HUES64 (cell line): ENCODE measurements around the gene LTC4S.

Experiments
- H3K27ac ChIP-seq: 2 replicates; pipeline ENCODE4 v1.7.0; 2013; ENCODE audit warnings: low read depth, low read length, inconsistent platforms
- H3K27me3 ChIP-seq: 2 replicates; pipeline ENCODE4 v1.6.1; 2013; ENCODE audit warnings: mild to moderate bottlenecking, low read length; ENCODE audit not compliant: insufficient read depth
- H3K36me3 ChIP-seq: 2 replicates; pipeline ENCODE4 v1.6.1; 2013; ENCODE audit warnings: mild to moderate bottlenecking, low read length; ENCODE audit not compliant: insufficient read depth
- H3K4me1 ChIP-seq: 2 replicates; pipeline ENCODE4 v1.6.1; 2013; ENCODE audit warnings: mild to moderate bottlenecking, low read length, moderate library complexity; ENCODE audit not compliant: insufficient read depth
- H3K4me3 ChIP-seq: 2 replicates; pipeline ENCODE4 v1.5.1; 2013; ENCODE audit warnings: mild to moderate bottlenecking, low read length, moderate library complexity
- H3K9ac ChIP-seq: 2 replicates; pipeline ENCODE4 v1.6.1; 2013; ENCODE audit warnings: mild to moderate bottlenecking, low read depth, low read length
- H3K9me3 ChIP-seq: 2 replicates; pipeline ENCODE4 v1.6.1; 2013; ENCODE audit warnings: low read depth, low read length; ENCODE audit not compliant: insufficient read depth
- WGBS: fragments of 150-250, 120-280 bp; methylation state at CpG from one replicate; pipeline ENCODE4 v1.1.7; 2013; ENCODE audit warnings: missing lambda C conversion rate; 5-methylcytosine and 5-hydroxymethylcytosine counted together

The LTC4S gene

DNA sequence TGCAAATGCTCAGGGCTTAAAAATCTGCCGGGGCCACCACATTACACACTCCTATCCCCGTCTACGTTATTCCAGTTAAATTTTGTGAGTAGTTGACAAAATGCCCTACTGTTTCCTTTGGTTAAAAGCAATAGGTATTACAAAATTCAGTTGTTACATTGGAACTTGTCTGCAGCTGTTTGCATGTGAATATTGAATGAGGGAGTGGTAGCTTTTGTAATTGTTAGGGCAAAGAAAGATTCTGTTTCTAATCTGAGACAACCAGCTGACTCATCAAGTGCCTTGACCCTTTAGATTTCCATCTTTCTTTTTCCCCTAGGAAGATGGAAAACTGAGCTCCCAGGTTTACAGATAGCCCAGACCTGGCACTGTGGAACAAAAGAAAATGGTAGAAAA, 31.0 kb upstream of the LTC4S start:
- H3K4me1 ChIP-seq, result peaks cover 25% of the 10 kb centered on the region
- H3K9ac ChIP-seq, result no peak overlapping the region; the same call in 1 of the 2 replicates
- no peak overlapping the region for H3K4me3 ChIP-seq
- no peaks in the 10 kb centered on the region for H3K27me3 ChIP-seq
- H3K36me3 ChIP-seq, result peaks cover 29% of the 10 kb centered on the region
- no peaks in the 10 kb centered on the region for H3K9me3 ChIP-seq
- WGBS, result 81% methylated on average over 3 of the region's 3 CpGs
- H3K27ac ChIP-seq, result peak overlapping the region; percentile 60; the same call in 1 of the 2 replicates

DNA sequence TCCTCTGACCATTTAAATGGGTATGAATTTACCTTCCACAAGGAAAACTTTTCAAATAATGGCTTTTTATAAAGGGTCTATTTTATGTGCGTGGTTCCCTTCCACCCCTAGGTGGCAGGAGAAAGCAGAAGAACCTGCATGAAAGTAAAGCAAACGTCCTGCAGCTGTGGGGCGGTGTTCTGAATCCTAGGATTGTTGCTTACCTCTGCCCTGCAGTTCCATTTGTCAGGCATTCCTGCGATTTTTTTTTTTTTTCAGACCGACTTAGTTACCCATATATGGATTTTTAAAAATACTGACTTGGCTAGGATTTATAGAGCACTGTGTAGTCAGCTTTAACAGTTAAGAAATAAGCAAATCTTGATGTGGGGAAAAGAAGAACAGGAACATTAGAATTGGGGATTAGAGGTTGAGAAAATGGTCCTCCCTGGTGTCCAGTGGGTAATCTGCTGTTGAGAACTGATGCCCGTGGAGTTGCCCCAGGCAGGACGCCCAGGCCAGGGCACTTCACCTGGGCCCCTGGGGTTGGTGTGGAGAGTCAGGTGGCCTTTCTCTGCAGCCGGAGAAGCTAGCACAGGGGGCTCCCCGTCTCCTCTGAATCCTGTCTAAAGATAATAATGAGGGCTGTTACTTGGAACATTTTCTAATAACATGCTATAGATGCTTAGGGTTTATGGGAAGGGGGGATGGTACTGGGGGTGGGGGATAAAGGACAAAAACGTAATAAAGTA, 30.4 kb upstream of the LTC4S start:
- no peak overlapping the region for H3K9ac ChIP-seq
- H3K27ac ChIP-seq, result peak overlapping the region; percentile 60

DNA sequence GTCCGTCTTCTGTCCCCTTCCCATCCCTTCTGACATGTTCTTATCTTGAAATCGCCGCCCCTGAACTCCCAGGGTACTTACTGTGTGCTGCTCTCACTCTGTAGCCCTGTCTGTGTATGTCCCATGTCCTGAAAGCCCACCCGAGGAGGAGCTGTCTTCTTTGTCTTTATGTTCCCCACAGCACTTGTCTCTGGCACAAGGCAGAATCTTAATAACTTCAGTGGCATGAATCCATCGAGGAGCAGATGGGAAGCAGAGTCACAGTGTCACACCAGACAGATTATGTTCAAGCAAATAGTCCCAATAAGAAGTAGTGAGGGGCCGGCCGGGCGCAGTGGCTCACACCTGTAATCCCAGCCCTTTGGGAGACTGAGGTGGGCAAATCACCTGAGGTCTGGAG, 29.7 kb upstream of the LTC4S start:
- H3K4me1 ChIP-seq, result peaks cover 25% of the 10 kb centered on the region
- peaks cover 40% of the 10 kb centered on the region for H3K36me3 ChIP-seq
- no peaks in the 10 kb centered on the region for H3K9me3 ChIP-seq
- no peak overlapping the region for H3K9ac ChIP-seq
- 82% methylated on average over 8 of the region's 8 CpGs for WGBS
- H3K4me3 ChIP-seq, result no peak overlapping the region
- no peak overlapping the region for H3K27ac ChIP-seq
- H3K27me3 ChIP-seq, result no peaks in the 10 kb centered on the region

More for the DNA sequence above, 30.4 kb upstream of the LTC4S start:
- Histone ChIP-seq H3K4me3 (no peak overlapping the region), H3K27me3 (no peaks in the 10 kb centered on the region), H3K36me3 (peaks cover 33% of the 10 kb centered on the region), H3K4me1 (peaks cover 25% of the 10 kb centered on the region), H3K9me3 (no peaks in the 10 kb centered on the region)
- 50% methylated on average over 8 of the region's 10 CpGs for WGBS

DNA sequence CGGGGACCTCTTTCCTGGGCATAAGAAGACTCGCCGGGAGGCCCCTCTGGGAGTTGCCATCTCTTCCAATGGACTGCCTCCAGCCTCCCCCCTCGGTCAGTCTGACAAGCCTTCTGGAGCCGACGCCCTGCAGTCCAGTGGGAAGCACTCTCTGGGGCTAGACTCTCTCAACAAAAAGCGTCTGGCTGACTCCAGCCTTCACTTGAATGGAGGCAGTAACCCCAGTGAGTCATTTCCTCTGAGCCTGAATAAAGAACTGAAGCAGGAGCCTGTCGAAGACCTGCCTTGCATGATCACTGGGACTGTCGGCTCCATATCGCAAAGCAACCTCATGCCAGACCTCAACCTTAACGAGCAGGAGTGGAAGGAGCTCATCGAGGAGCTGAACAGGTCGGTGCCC, 28.4 kb upstream of the LTC4S start:
- Histone ChIP-seq H3K27me3 (no peaks in the 10 kb centered on the region), H3K4me1 (peaks cover 25% of the 10 kb centered on the region), H3K9me3 (no peaks in the 10 kb centered on the region), H3K36me3 (peaks cover 52% of the 10 kb centered on the region), H3K9ac (no peak overlapping the region), H3K27ac (peak overlapping the region; percentile 4), H3K4me3 (no peak overlapping the region)
- WGBS, result 88% methylated on average over 13 of the region's 13 CpGs

DNA sequence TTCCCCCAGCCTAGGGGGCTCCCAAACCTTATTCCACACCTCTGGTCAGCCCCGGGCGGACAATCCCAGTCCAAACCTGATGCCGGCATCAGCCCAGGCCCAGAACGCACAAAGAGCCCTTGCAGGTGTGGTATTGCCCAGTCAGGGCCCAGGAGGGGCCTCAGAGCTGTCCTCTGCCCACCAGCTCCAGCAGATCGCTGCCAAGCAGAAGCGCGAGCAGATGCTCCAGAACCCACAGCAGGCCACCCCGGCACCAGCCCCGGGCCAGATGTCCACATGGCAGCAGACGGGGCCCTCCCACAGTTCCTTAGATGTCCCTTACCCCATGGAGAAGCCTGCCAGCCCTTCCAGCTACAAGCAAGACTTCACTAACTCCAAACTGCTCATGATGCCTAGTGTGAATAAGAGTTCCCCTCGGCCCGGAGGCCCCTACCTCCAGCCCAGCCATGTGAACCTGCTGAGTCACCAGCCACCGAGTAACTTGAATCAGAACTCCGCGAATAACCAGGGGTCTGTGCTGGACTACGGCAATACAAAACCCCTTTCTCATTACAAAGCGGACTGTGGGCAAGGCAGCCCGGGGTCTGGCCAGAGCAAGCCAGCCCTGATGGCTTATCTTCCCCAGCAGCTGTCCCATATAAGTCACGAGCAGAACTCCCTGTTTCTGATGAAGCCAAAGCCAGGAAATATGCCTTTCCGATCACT, 27.6 kb upstream of the LTC4S start:
- Histone ChIP-seq H3K27me3 (no peaks in the 10 kb centered on the region), H3K4me3 (peak overlapping the region; percentile 9; the same call in 1 of the 2 replicates), H3K4me1 (peaks cover 25% of the 10 kb centered on the region), H3K27ac (peak overlapping the region; percentile 52), H3K9me3 (no peaks in the 10 kb centered on the region), H3K36me3 (peaks cover 60% of the 10 kb centered on the region), H3K9ac (no peak overlapping the region)
- WGBS, result 93% methylated on average over 20 of the region's 20 CpGs

DNA sequence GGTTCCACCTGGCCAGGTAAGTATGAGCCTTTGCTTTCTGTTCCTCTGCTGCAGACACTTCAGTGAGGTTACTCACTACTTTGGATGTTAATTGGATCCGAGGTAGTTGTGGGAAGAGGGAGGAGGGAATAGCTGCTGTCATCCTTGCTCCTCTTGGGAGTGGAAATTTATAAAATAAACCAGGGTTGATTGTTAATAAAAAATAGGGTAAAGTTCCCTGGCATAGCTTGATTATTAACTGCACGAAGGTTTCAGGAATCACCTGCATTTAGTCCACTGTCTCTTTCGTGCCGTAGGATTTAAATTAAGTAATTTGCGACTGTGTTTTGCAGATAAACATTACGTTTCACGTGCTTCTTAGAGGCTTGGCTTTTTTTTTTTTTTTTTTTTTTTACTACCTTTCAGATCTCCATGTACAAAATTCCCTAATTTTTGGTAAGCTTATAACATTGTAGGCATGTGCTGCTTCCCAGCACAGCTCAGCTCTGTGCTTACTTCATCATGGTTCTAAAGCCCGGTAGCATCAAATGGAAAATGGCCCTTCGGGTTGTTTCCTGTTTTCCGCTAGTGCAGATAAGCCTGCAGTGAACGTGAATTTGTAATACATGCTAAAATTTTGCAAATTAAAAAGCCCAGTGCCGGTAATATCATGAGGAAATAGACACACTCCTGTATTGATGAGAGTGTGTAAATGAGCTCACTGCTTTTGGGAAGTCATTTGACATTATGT, 26.9 kb upstream of the LTC4S start:
- no peak overlapping the region for H3K9ac ChIP-seq
- no peaks in the 10 kb centered on the region for H3K9me3 ChIP-seq
- peak overlapping the region; percentile 9; the same call in 1 of the 2 replicates for H3K4me3 ChIP-seq
- peaks cover 25% of the 10 kb centered on the region for H3K4me1 ChIP-seq
- peak overlapping the region; percentile 52 for H3K27ac ChIP-seq
- no peaks in the 10 kb centered on the region for H3K27me3 ChIP-seq
- H3K36me3 ChIP-seq, result peaks cover 67% of the 10 kb centered on the region
- 91% methylated on average over 12 of the region's 12 CpGs for WGBS

DNA sequence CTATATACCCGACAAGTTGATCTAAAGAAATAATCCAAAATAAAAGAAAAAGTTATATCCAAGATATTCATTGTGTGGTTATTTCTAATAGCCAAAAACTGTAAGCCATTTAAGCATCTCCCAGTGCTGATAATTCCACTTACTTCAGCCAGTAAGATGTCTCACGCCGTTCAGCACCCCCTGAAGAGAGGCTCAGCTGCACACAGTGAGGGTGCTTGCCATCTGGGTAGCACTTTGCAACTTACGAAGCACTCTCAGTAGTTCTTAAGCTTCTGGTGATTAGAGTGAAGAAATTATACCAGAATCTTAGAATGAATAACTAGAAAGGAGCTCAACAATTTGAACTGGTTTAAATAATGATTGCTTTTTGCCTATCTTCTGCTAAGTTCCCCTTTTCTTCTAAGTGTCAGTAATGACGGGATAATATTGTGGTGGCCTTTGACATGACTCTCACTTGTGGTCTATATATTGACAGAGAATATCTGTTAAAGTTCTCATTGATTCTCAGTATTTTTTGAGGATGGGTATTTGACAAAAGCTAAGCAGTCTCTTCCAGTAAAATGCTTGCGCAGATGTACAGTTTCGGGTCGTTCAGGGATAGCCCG, 26.2 kb upstream of the LTC4S start:
- 95% methylated on average over 8 of the region's 9 CpGs for WGBS

DNA sequence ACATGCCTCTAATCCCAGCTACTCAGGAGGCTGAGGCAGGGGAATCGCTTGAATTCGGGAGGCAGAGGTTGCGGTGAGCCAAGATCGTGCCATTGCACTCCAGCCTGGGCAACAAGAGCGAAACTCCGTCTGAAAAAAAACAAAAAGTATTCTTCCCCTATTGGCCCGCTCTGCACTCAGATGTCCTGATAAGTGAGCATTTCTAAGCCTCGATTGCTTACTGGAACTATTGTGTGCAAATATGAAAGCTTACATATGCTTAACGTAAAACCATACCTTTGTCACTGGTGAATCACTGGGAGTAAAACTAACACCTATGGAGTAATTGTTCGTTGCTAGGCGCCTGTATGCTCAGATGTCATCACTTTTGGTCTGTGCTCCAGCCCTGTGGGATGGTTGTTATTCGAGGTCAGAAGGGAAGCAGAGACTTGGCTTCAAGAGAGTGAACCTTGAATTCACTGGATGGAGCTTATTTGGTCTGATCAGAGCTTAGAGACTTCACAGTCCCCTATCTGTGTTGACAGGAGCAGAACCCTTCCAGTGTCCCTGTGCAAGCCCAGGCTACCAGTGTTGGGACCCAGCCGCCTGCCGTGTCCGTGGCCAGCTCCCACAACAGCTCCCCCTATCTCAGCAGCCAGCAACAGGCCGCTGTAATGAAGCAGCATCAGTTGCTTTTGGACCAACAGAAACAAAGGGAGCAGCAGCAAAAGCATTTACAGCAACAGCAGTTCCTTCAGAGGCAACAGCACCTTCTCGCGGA, 25.3 kb upstream of the LTC4S start:
- H3K36me3 ChIP-seq, result peaks cover 82% of the 10 kb centered on the region
- 94% methylated on average over 18 of the region's 18 CpGs for WGBS
- H3K4me1 ChIP-seq, result peaks cover 13% of the 10 kb centered on the region

More for the DNA sequence above, 26.2 kb upstream of the LTC4S start:
- H3K4me1 ChIP-seq, result peaks cover 21% of the 10 kb centered on the region
- H3K9me3 ChIP-seq, result no peaks in the 10 kb centered on the region
- peaks cover 74% of the 10 kb centered on the region for H3K36me3 ChIP-seq
- H3K27ac ChIP-seq, result no peak overlapping the region
- no peak overlapping the region for H3K4me3 ChIP-seq
- H3K9ac ChIP-seq, result no peak overlapping the region
- no peaks in the 10 kb centered on the region for H3K27me3 ChIP-seq

DNA sequence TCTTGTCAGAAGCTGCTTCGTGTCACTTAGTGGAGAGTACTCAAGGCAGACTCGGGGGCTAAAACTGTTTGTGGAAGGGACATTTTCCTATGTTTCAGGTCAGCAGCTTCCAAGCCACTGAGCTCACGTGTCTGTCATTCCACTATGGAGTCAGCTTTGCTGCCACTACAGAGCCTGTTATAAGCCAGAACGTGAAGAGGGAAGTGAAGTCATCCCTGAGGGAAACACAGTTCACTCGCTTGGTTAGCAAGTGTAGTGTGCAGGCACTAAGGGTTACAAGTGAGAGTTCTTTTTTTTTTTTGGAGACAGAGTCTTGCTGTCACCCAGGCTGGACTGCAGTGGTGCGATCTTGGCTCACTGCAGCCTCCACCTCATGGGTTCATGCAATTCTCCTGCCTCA, 24.5 kb upstream of the LTC4S start:
- Histone ChIP-seq H3K4me3 (no peak overlapping the region), H3K4me1 (peaks cover 7% of the 10 kb centered on the region; the same call in 1 of the 2 replicates), H3K27ac (no peak overlapping the region), H3K9me3 (no peaks in the 10 kb centered on the region), H3K36me3 (peaks cover 90% of the 10 kb centered on the region), H3K27me3 (no peaks in the 10 kb centered on the region), H3K9ac (no peak overlapping the region)
- WGBS, result 95% methylated on average over 6 of the region's 6 CpGs

More for the DNA sequence above, 25.3 kb upstream of the LTC4S start:
- H3K27ac ChIP-seq, result no peak overlapping the region
- no peak overlapping the region for H3K9ac ChIP-seq
- no peaks in the 10 kb centered on the region for H3K9me3 ChIP-seq
- H3K4me3 ChIP-seq, result no peak overlapping the region
- no peaks in the 10 kb centered on the region for H3K27me3 ChIP-seq

DNA sequence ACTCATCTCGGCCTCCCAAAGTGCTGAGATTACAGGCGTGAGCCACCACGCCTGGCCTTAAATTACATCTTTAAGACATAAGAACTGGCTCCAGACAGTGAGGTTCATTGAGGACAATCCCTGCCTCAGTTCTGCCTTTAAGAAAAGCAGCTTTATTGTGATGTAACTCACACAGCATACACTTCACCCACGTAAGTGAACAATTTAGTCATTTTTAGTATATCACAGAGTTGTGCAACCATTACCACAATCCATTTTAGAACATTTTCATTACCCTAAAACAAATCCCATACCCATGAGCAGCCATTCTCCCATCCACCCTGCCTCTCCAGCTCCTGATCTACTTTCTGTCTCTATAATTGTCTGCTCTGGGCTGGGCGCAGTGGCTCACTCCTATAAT, 24.0 kb upstream of the LTC4S start:
- WGBS, result 97% methylated on average over 5 of the region's 5 CpGs
- peaks cover 95% of the 10 kb centered on the region for H3K36me3 ChIP-seq
- H3K4me3 ChIP-seq, result no peak overlapping the region
- no peaks in the 10 kb centered on the region for H3K27me3 ChIP-seq
- H3K27ac ChIP-seq, result no peak overlapping the region
- H3K4me1 ChIP-seq, result peaks cover 7% of the 10 kb centered on the region; the same call in 1 of the 2 replicates
- H3K9me3 ChIP-seq, result no peaks in the 10 kb centered on the region
- no peak overlapping the region for H3K9ac ChIP-seq
